Fibroblast of lung (primary cell): ENCODE measurements around the gene TCF4.

Experiments used
- EZH2 ChIP-seq: IDR thresholded peaks from 2 replicates; pipeline ENCODE4 v1.5.1; 2012; ENCODE audit warnings: low read length, control low read depth, mild to moderate bottlenecking; ENCODE audit errors: missing control alignments
- TF ChIP-seq, protein P1 (sequence below), 2 donors: IDR thresholded peaks in 1 of 2; conservative IDR thresholded peaks in 1 of 2; 1 replicate in 1 of 2; 2 replicates in 1 of 2; pipeline ENCODE4 v1.5.1; 2011 to 2012; ENCODE audit warnings: low read length in 2 of 2, control low read depth in 1 of 2, inconsistent platforms in 1 of 2, low read depth in 1 of 2, mild to moderate bottlenecking in 1 of 2

DNA sequence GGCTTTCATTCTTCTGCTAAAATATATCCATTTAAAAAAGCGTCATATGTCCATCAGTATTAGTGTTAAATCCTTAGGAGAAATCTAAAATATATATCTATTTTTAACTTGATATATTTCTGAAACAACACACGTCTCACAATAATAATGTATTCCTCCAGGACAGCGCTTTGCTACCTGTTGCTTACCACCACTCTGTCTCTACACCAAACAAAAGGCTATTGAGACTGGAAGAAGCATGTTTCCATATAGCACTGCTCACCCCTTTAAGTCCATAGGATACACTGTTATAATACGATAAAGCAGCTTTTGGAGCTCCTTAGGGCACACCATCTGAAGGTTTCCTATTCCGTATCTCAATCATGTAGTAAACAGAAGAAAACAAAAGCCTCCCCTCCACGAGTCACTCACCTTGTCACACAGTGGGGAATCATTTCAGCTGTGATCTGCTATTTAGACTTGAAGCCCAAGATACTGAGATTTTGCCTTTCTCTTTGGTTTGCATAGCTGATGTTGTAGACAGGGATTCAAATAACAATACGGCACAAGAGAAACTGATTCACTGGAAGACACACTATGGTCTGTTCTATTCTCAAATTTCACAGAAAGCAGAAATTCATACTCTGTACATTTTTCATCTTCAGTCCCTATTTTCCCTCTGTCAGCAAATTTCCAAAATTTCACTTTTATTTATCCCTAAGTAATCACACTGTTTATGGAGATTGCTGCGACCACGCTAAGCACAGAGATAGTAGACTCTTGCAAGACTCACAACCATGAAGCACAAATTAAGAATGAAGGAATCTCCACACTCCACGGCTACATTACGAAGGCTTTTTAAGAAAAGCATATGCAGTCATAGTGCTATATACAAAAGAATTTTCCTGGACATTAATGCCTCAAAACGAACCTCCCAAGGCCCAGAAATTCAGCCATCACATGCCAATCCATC, 187.1 kb downstream of the TCF4 start:
- TF ChIP-seq, protein P1, sequence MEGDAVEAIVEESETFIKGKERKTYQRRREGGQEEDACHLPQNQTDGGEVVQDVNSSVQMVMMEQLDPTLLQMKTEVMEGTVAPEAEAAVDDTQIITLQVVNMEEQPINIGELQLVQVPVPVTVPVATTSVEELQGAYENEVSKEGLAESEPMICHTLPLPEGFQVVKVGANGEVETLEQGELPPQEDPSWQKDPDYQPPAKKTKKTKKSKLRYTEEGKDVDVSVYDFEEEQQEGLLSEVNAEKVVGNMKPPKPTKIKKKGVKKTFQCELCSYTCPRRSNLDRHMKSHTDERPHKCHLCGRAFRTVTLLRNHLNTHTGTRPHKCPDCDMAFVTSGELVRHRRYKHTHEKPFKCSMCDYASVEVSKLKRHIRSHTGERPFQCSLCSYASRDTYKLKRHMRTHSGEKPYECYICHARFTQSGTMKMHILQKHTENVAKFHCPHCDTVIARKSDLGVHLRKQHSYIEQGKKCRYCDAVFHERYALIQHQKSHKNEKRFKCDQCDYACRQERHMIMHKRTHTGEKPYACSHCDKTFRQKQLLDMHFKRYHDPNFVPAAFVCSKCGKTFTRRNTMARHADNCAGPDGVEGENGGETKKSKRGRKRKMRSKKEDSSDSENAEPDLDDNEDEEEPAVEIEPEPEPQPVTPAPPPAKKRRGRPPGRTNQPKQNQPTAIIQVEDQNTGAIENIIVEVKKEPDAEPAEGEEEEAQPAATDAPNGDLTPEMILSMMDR (conservative IDR thresholded peaks at IDR 0.05 in 1 of 2, IDR thresholded peaks at IDR 0.05 in 1 of 2; ENCODE audit: low read depth in 1 of 2, low read length in 2 of 2) = no peak
- TF ChIP-seq EZH2 = no peak
